Activated CD8-positive, alpha-beta memory T cell treated with anti-CD3 and anti-CD28 coated beads, Interleukin-2, amount 50 U/mL, for 4 hours (primary cell): Measurements from ENCODE around the gene CLEC2L.
"Not testable (repeated sequence)": the region's sequence is repeated elsewhere in the genome, so short reads cannot be mapped to it uniquely, and the experiment has no call there.

Experiments used
- DNase-seq: peaks from one replicate; pipeline ENCODE4 v3.0.0-alpha.2; 2020

The CLEC2L gene

GRCh38 chr7:139523968-139524815 lies 707 bp downstream of the CLEC2L start:
- DNase-seq, result no peak

GRCh38 chr7:139525239-139525638 lies 1.8 kb downstream of the CLEC2L start:
- DNase-seq, result no peak

- no peak for DNase-seq
Measured at GRCh38 chr7:139525750-139526149, 2.3 kb downstream of the CLEC2L start.

- DNase-seq, result no peak
Measured at GRCh38 chr7:139526578-139527544, 3.4 kb downstream of the CLEC2L start.

- no peak for DNase-seq
Measured at GRCh38 chr7:139531094-139531493, 7.6 kb downstream of the CLEC2L start.

GRCh38 chr7:139532636-139533155 lies 9.2 kb downstream of the CLEC2L start:
- DNase-seq, result no peak

GRCh38 chr7:139534096-139534495 lies 10.6 kb downstream of the CLEC2L start:
- DNase-seq, result no peak

GRCh38 chr7:139534966-139535651 lies 11.6 kb downstream of the CLEC2L start:
- DNase-seq, result no peak

- no peak for DNase-seq
Measured at GRCh38 chr7:139536152-139536551, 12.7 kb downstream of the CLEC2L start.

- DNase-seq, result no peak
Measured at GRCh38 chr7:139538881-139539635, 15.6 kb downstream of the CLEC2L start.

GRCh38 chr7:139540203-139540602 lies 16.7 kb downstream of the CLEC2L start:
- DNase-seq, result no peak

GRCh38 chr7:139541600-139542307 lies 18.3 kb downstream of the CLEC2L start:
- DNase-seq, result no peak

GRCh38 chr7:139542308-139543151 lies 19.0 kb downstream of the CLEC2L start:
- no peak for DNase-seq

- no peak for DNase-seq
Measured at GRCh38 chr7:139543801-139544603, 20.5 kb downstream of the CLEC2L start.

- no peak for DNase-seq
Measured at GRCh38 chr7:139544645-139545044, 21.2 kb downstream of the CLEC2L start.

- no peak for DNase-seq
Measured at GRCh38 chr7:139548302-139549028, 25.0 kb downstream of the CLEC2L start.

- DNase-seq, result not testable (repeated sequence)
Measured at GRCh38 chr7:139553991-139554700, 30.7 kb downstream of the CLEC2L start.
